Stimulated activated memory B cell treated with anti-CD40 and anti-IgM and Interleukin-4, amounts not matched to agents 10 μg/mL and 1 μg/mL and 100 μg/mL, for 72 hours (primary cell): ENCODE results near the gene SLC45A1.

Experiments used
- ATAC-seq: fragments of 150-1000 bp; cut with Tn5 transposase; 2 replicates; pipeline ENCODE4 v1.10.0; 2021
- H3K27ac Mint-ChIP-seq: one replicate; pipeline ENCODE4 v1.8.0; 2022; ENCODE audit warnings: mild to moderate bottlenecking, mixed read lengths
- H3K27me3 Mint-ChIP-seq: one replicate; pipeline ENCODE4 v1.8.0; 2022; ENCODE audit warnings: mixed read lengths
- H3K36me3 Mint-ChIP-seq: one replicate; pipeline ENCODE4 v1.8.0; 2022; ENCODE audit warnings: mixed read lengths
- H3K4me1 Mint-ChIP-seq: one replicate; pipeline ENCODE4 v1.8.0; 2022; ENCODE audit warnings: mixed read lengths
- H3K4me3 Mint-ChIP-seq: one replicate; pipeline ENCODE4 v1.8.0; 2022; ENCODE audit warnings: mild to moderate bottlenecking, moderate library complexity, mixed read lengths
- H3K9me3 Mint-ChIP-seq: one replicate; pipeline ENCODE4 v1.8.0; 2022; ENCODE audit warnings: mixed read lengths

SLC45A1 gene

GRCh38 chr1:8297245-8297644 is 20.7 kb upstream of the SLC45A1 start:
- no peaks in the 10 kb centered on the region for H3K9me3 Mint-ChIP-seq

DNA sequence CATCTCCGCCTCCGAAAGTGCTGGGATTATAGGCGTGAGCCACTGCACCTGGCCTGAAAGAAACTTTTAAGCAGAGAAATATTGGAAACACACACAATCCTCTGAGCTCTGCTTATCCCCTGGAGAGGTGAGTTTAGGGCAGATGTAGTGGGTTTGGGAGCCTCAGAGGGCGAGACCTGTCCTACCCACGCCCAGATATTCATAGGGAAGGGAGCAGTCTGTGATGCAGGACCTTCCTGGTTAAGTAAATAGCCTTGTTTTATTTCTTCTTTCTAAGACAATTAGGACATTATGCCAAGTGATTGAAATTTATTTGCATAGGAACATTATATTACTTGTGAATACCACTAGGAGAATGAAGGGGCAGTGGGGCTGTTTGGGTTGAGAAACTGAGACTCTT is 18.0 kb upstream of the SLC45A1 start:
- Mint-ChIP-seq H3K9me3 (no peaks in the 10 kb centered on the region), H3K27ac (no peak overlapping the region), H3K4me1 (no peaks in the 10 kb centered on the region), H3K4me3 (no peak overlapping the region), H3K27me3 (peaks cover 44% of the 10 kb centered on the region), H3K36me3 (no peaks in the 10 kb centered on the region)
- no peak for ATAC-seq

More at GRCh38 chr1:8297245-8297644, 20.7 kb upstream of the SLC45A1 start:
- Mint-ChIP-seq H3K4me3 (no peak overlapping the region), H3K4me1 (no peaks in the 10 kb centered on the region), H3K36me3 (no peaks in the 10 kb centered on the region), H3K27ac (no peak overlapping the region), H3K27me3 (peaks cover 41% of the 10 kb centered on the region)
- ATAC-seq, result no peak

GRCh38 chr1:8302081-8302956 is 15.6 kb upstream of the SLC45A1 start:
- Mint-ChIP-seq H3K4me3 (no peak overlapping the region), H3K36me3 (no peaks in the 10 kb centered on the region), H3K27ac (no peak overlapping the region), H3K27me3 (peaks cover 54% of the 10 kb centered on the region), H3K9me3 (no peaks in the 10 kb centered on the region), H3K4me1 (no peaks in the 10 kb centered on the region)
- ATAC-seq, result no peak

DNA sequence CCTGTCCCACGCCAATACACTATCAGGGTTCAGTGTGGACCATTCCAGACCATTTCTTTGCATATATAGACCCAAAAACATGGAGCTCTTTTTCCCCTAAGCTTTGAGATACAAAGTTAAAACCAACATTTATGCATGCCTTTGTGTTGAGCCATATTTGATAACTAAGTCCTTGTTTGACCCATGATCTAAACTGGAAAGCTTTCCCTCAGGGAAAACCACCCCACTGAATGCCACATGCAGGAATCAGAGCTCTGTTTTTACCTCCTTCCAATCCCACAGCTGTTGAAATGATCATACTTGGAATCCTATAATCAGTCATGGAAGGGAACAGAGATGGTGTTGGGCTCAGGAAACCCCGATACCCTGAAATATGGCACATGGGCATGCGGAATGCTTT is 14.8 kb upstream of the SLC45A1 start:
- Mint-ChIP-seq H3K4me3 (no peak overlapping the region), H3K36me3 (no peaks in the 10 kb centered on the region), H3K9me3 (no peaks in the 10 kb centered on the region), H3K27ac (no peak overlapping the region), H3K27me3 (peaks cover 54% of the 10 kb centered on the region), H3K4me1 (no peaks in the 10 kb centered on the region)
- ATAC-seq, result no peak

DNA sequence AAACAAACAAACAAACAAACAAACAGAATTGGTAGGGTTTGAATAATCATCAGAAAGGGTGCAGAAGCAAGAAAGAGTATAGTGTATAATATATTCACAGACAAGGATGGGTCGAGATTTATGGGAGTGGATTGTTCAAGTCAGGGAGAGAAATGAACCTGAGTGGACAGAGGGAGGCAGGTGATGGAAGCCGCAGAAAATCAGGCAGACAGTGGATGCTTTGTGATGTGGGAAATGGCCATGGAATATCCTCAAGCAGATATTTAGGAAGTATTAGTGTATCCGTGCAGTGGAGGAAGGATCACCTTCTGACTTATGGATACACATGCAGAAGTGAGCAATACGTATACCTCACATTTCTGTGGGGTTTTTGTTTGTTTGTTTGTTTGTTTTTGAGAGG is 14.0 kb upstream of the SLC45A1 start:
- Mint-ChIP-seq H3K4me3 (no peak overlapping the region), H3K36me3 (no peaks in the 10 kb centered on the region), H3K9me3 (no peaks in the 10 kb centered on the region), H3K27ac (no peak overlapping the region), H3K27me3 (peaks cover 47% of the 10 kb centered on the region), H3K4me1 (no peaks in the 10 kb centered on the region)
- no peak for ATAC-seq

DNA sequence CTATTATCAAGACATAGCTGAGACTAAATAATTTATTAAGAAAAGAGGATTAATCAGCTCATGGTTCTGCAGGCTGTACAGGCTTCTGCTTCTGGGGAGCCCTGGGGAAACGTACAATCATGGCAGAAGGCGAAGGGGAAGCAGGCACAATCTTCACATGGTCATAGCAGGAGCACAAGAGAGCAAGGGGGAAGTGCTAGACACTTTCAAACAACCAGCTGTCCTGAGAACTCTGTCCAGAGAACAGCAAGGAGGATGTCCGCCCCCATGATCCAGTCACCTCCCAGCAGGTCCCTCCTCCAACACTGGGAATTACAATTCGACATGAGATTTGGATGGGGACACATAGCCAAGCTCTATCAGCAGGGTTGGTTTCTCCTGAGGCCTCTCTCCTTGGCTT is 10.3 kb upstream of the SLC45A1 start:
- peaks cover 3% of the 10 kb centered on the region for H3K9me3 Mint-ChIP-seq
- no peak for ATAC-seq
- H3K36me3 Mint-ChIP-seq, result no peaks in the 10 kb centered on the region
- H3K27me3 Mint-ChIP-seq, result peaks cover 30% of the 10 kb centered on the region
- no peak overlapping the region for H3K4me3 Mint-ChIP-seq
- no peak overlapping the region for H3K27ac Mint-ChIP-seq
- H3K4me1 Mint-ChIP-seq, result no peaks in the 10 kb centered on the region

- H3K4me3 Mint-ChIP-seq, result no peak overlapping the region
- H3K27me3 Mint-ChIP-seq, result peaks cover 40% of the 10 kb centered on the region
- H3K9me3 Mint-ChIP-seq, result peaks cover 3% of the 10 kb centered on the region
- H3K4me1 Mint-ChIP-seq, result peaks cover 13% of the 10 kb centered on the region
- no peak for ATAC-seq
- no peak overlapping the region for H3K27ac Mint-ChIP-seq
- H3K36me3 Mint-ChIP-seq, result no peaks in the 10 kb centered on the region
Measured at GRCh38 chr1:8311068-8311718, 6.7 kb upstream of the SLC45A1 start.

GRCh38 chr1:8312235-8313218 is 5.4 kb upstream of the SLC45A1 start:
- Mint-ChIP-seq H3K27me3 (peaks cover 48% of the 10 kb centered on the region), H3K4me3 (no peak overlapping the region), H3K4me1 (peaks cover 13% of the 10 kb centered on the region), H3K36me3 (no peaks in the 10 kb centered on the region), H3K27ac (no peak overlapping the region), H3K9me3 (peaks cover 3% of the 10 kb centered on the region)
- ATAC-seq, result no peak

DNA sequence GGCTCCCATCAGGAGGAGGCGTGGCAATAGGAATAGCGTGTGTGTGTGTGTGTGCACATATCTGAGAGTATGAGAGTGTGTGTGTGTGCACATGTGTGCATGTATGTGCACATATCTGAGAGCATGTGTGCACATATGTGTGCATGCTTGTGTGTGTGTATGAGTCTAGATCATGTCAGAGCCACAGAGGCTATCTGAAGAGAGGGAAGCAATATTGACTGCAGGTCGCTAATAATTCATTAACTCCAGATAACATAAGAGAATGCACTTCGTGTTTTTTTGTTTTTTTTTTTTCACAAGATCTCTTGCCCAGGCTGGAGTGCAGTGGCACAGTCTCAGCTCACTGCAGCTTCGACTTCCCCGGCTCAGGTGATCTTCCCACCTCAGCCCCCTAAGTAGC is 4.7 kb upstream of the SLC45A1 start:
- no peak overlapping the region for H3K27ac Mint-ChIP-seq

GRCh38 chr1:8314346-8315280 is 3.3 kb upstream of the SLC45A1 start:
- H3K9me3 Mint-ChIP-seq, result peaks cover 3% of the 10 kb centered on the region
- no peak overlapping the region for H3K27ac Mint-ChIP-seq
- no peak overlapping the region for H3K4me3 Mint-ChIP-seq
- ATAC-seq, result peak; percentile 40
- H3K4me1 Mint-ChIP-seq, result peaks cover 21% of the 10 kb centered on the region
- peaks cover 54% of the 10 kb centered on the region for H3K27me3 Mint-ChIP-seq
- no peaks in the 10 kb centered on the region for H3K36me3 Mint-ChIP-seq

More for the DNA sequence above, 4.7 kb upstream of the SLC45A1 start:
- peaks cover 14% of the 10 kb centered on the region for H3K4me1 Mint-ChIP-seq
- ATAC-seq, result no peak
- H3K27me3 Mint-ChIP-seq, result peaks cover 48% of the 10 kb centered on the region
- peaks cover 3% of the 10 kb centered on the region for H3K9me3 Mint-ChIP-seq
- no peak overlapping the region for H3K4me3 Mint-ChIP-seq
- no peaks in the 10 kb centered on the region for H3K36me3 Mint-ChIP-seq

- H3K27me3 Mint-ChIP-seq, result peaks cover 54% of the 10 kb centered on the region
- H3K4me3 Mint-ChIP-seq, result no peak overlapping the region
Measured at GRCh38 chr1:8315573-8316475, 2.1 kb upstream of the SLC45A1 start.

DNA sequence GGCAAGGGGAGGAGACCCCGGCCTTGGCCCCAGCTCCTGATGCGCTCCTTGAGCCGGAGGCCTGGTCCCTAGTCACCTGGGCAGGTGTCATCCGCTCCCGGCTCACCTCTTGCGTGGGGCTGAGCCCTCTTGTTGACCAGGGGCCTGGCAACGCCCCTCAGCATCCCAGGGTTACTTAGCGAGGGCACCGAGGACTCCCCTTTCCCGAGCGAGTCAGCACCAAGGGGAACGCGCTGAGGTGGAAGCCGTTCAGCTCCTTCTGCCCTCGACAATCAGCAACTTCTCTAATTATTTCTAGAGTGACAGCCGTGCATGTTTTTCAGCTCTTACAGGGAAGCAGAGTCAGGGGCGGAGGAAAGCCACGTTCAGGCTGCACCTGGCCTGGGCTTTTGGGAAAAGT is 522 bp downstream of the SLC45A1 start:
- peaks cover 21% of the 10 kb centered on the region for H3K4me1 Mint-ChIP-seq
- no peaks in the 10 kb centered on the region for H3K36me3 Mint-ChIP-seq
- H3K9me3 Mint-ChIP-seq, result peaks cover 5% of the 10 kb centered on the region
- H3K4me3 Mint-ChIP-seq, result peak overlapping the region; percentile 77
- ATAC-seq, result peak; percentile 21
- no peak overlapping the region for H3K27ac Mint-ChIP-seq
- H3K27me3 Mint-ChIP-seq, result peaks cover 46% of the 10 kb centered on the region

More at GRCh38 chr1:8315573-8316475, 2.1 kb upstream of the SLC45A1 start:
- no peak for ATAC-seq
- H3K36me3 Mint-ChIP-seq, result no peaks in the 10 kb centered on the region
- H3K27ac Mint-ChIP-seq, result no peak overlapping the region
- peaks cover 3% of the 10 kb centered on the region for H3K9me3 Mint-ChIP-seq
- peaks cover 21% of the 10 kb centered on the region for H3K4me1 Mint-ChIP-seq

DNA sequence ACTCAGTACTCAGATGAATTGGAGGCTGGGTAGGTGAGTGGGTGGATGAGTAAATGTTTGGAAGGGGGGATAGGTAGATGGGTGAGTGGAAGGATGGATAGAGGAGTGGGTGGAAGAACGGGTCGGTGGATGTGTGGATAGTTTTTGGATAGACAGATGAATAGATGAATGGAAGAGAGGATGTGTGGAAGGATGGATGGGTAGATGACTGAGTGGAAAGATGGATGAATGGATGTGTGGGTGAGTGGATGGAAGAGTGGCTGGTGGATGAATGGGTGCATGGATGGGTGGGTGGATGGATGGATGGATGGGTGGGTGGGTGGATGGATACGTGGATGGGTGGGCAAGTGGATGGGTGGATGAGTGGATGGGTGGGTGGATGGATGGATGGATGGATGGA is 3.7 kb downstream of the SLC45A1 start:
- H3K27me3 Mint-ChIP-seq, result peaks cover 14% of the 10 kb centered on the region
- H3K4me3 Mint-ChIP-seq, result no peak overlapping the region
- ATAC-seq, result no peak
- H3K36me3 Mint-ChIP-seq, result no peaks in the 10 kb centered on the region
- H3K9me3 Mint-ChIP-seq, result peaks cover 5% of the 10 kb centered on the region
- peaks cover 8% of the 10 kb centered on the region for H3K4me1 Mint-ChIP-seq
- no peak overlapping the region for H3K27ac Mint-ChIP-seq
